BJ (cell line): ENCODE results near the gene FAM20B. TPM values are rescaled to one million over a fixed set of nuclear protein-coding genes. Genes with fewer than 3 reads are reported as not detected.

Experiments
- CTCF ChIA-PET: fragments of 350-600 bp; formaldehyde crosslinking; extraction: SDS; loops from one replicate; lab custom pipeline; 2021; ENCODE audit warnings: antibody characterized with exemption, inconsistent platforms; lab: Yijun Ruan, JAX
- POLR2A ChIA-PET: fragments of 300-600 bp; sonication (Branson Sonifier 250); formaldehyde crosslinking; extraction: SDS; loops from one replicate; lab custom pipeline; 2021; ENCODE audit warnings: antibody characterized with exemption; lab: Charles Lee
- DNase-seq: peaks from one replicate; pipeline ENCODE4 v3.0.0-alpha.2; 2011; ENCODE audit warnings: low read depth
- H3K27me3 ChIP-seq: 2 replicates; pipeline ENCODE4 v1.6.0; 2011; ENCODE audit warnings: low read length; ENCODE audit not compliant: control insufficient read depth, insufficient read depth
- H3K36me3 ChIP-seq: 2 replicates; pipeline ENCODE4 v1.5.1; 2011; ENCODE audit warnings: low read length; ENCODE audit not compliant: control insufficient read depth, insufficient read depth
- H3K4me3 ChIP-seq: 2 replicates; pipeline ENCODE4 v1.5.1; 2011; ENCODE audit warnings: low read depth, mild to moderate bottlenecking, control low read depth, low read length
- CTCF ChIP-seq: IDR thresholded peaks from 2 replicates; pipeline ENCODE4 v1.5.1; 2011; ENCODE audit warnings: low read depth, mild to moderate bottlenecking, control low read depth, inconsistent platforms, low read length, moderate library complexity; ENCODE audit not compliant: insufficient read depth
- polyA plus RNA-seq: library from polyadenylated mRNA; depleted of rRNA; stranded (reverse); fragments of >200 nt; gene quantifications from 2 replicates; pipeline ENCODE4 v1.2.3, GENCODE V29; 2011

FAM20B gene
- polyA plus RNA-seq, 1 experiment, result 36.2 TPM

- CTCF ChIA-PET, result interaction anchor here (1.1 to 4.7 kb wide), 6 partner anchors 9 to 18 kb away, joined by 3 to 18 read pairs (median 7); no protein-coding TSS in a partner anchor
- TF ChIP-seq CTCF, result peak; percentile 31; the same call in 1 of the 2 replicates
- Histone ChIP-seq H3K27me3 (no peaks in the 10 kb centered on the region), H3K4me3 (no peak overlapping the region), H3K36me3 (peaks cover 32% of the 10 kb centered on the region)
- POLR2A ChIA-PET, result no interaction called here
- DNase-seq, result no peak
Measured at GRCh38 chr1:179105393-179105792, 79.7 kb downstream of the FAM20B start.

- no peak overlapping the region for H3K4me3 ChIP-seq
- peaks cover 39% of the 10 kb centered on the region for H3K36me3 ChIP-seq
- ChIA-PET POLR2A (no interaction called here), CTCF (interaction anchor here (0.7 to 4.7 kb wide), 3 partner anchors 13 to 87 kb away, joined by 3 to 18 read pairs (median 3); no protein-coding TSS in a partner anchor)
- TF ChIP-seq CTCF, result no peak
- H3K27me3 ChIP-seq, result no peaks in the 10 kb centered on the region
- DNase-seq, result no peak
Measured at GRCh38 chr1:179107706-179108629, 82.3 kb downstream of the FAM20B start.

- peaks cover 39% of the 10 kb centered on the region for H3K36me3 ChIP-seq
- ChIA-PET CTCF (interaction anchor here (4.7 kb wide), 1 partner anchor 13 kb away, joined by 18 read pairs; no protein-coding TSS in a partner anchor), POLR2A (no interaction called here)
- no peaks in the 10 kb centered on the region for H3K27me3 ChIP-seq
- no peak for TF ChIP-seq CTCF
- no peak for DNase-seq
- no peak overlapping the region for H3K4me3 ChIP-seq
Measured at GRCh38 chr1:179108644-179109043, 83.0 kb downstream of the FAM20B start.

- Histone ChIP-seq H3K27me3 (no peaks in the 10 kb centered on the region), H3K36me3 (peaks cover 24% of the 10 kb centered on the region), H3K4me3 (no peak overlapping the region)
- DNase-seq, result no peak
- POLR2A ChIA-PET, result no interaction called here
- TF ChIP-seq CTCF, result no peak
- CTCF ChIA-PET, result interaction anchor here (1.7 to 3.4 kb wide), 2 partner anchors 10 to 11 kb away, joined by 4 to 15 read pairs; no protein-coding TSS in a partner anchor
Measured at GRCh38 chr1:179115181-179115580, 89.5 kb downstream of the FAM20B start.

GRCh38 chr1:179119513-179119912 is 93.8 kb downstream of the FAM20B start:
- POLR2A ChIA-PET, result no interaction called here
- CTCF ChIA-PET, result interaction anchor here (0.9 to 3.2 kb wide), 7 partner anchors 13 to 75 kb away, joined by 3 to 32 read pairs (median 5); no protein-coding TSS in a partner anchor
- peaks cover 15% of the 10 kb centered on the region for H3K36me3 ChIP-seq
- H3K4me3 ChIP-seq, result no peak overlapping the region
- no peaks in the 10 kb centered on the region for H3K27me3 ChIP-seq
- TF ChIP-seq CTCF, result no peak
- no peak for DNase-seq
